GM21529 (cell line): Measurements from ENCODE around the gene SUCLA2.
"Not testable (repeated sequence)": the region's sequence is repeated elsewhere in the genome, so short reads cannot be mapped to it uniquely, and the experiment has no call there.

ENCODE experiments used
- ATAC-seq: cut with Tn5 transposase; IDR thresholded peaks from one replicate; pipeline ENCODE4 v1.9.1; 2021; ENCODE audit not compliant: unreplicated experiment

The SUCLA2 gene

GRCh38 chr13:48001114-48001881 lies at the start of gene SUCLA2:
TSS of gene SUCLA2 (minus strand) at chr13:48001273. CDS start at chr13:48001269, 4 bp downstream.
- ATAC-seq: peak; percentile 99

GRCh38 chr13:48050550-48050949 lies 49.5 kb upstream of the SUCLA2 start:
- no peak for ATAC-seq

GRCh38 chr13:48043789-48044503 lies 42.9 kb upstream of the SUCLA2 start:
- no peak for ATAC-seq

- ATAC-seq: no peak
Observed at GRCh38 chr13:48042894-48043293, 41.8 kb upstream of the SUCLA2 start.

GRCh38 chr13:48040896-48041295 lies 39.8 kb upstream of the SUCLA2 start:
- ATAC-seq: no peak

- ATAC-seq: no peak
Observed at GRCh38 chr13:48040049-48040448, 39.0 kb upstream of the SUCLA2 start.

- ATAC-seq: no peak
Observed at GRCh38 chr13:48038761-48039160, 37.7 kb upstream of the SUCLA2 start.

GRCh38 chr13:48037346-48038173 lies 36.5 kb upstream of the SUCLA2 start, which contains the start of gene NUDT15:
TSS of gene NUDT15 (plus strand) at chr13:48037726. CDS start at chr13:48037747, 21 bp downstream.
- peak; percentile 90 for ATAC-seq

- ATAC-seq: no peak
Observed at GRCh38 chr13:48029859-48030258, 28.8 kb upstream of the SUCLA2 start.

GRCh38 chr13:48028066-48028465 lies 27.0 kb upstream of the SUCLA2 start:
- no peak for ATAC-seq

- ATAC-seq: no peak
Observed at GRCh38 chr13:48019796-48020195, 18.7 kb upstream of the SUCLA2 start.

GRCh38 chr13:48018637-48019036 lies 17.6 kb upstream of the SUCLA2 start:
- no peak for ATAC-seq

GRCh38 chr13:48014359-48014758 lies 13.3 kb upstream of the SUCLA2 start:
- no peak for ATAC-seq

- ATAC-seq: no peak
Observed at GRCh38 chr13:48012668-48013067, 11.6 kb upstream of the SUCLA2 start.

- ATAC-seq: no peak
Observed at GRCh38 chr13:48010698-48011097, 9.6 kb upstream of the SUCLA2 start.

- no peak for ATAC-seq
Observed at GRCh38 chr13:48009284-48009683, 8.2 kb upstream of the SUCLA2 start.

- no peak for ATAC-seq
Observed at GRCh38 chr13:48006396-48006795, 5.3 kb upstream of the SUCLA2 start.

GRCh38 chr13:48004201-48004600 lies 3.1 kb upstream of the SUCLA2 start:
- no peak for ATAC-seq

GRCh38 chr13:48001999-48002398 lies 926 bp upstream of the SUCLA2 start:
- not testable (repeated sequence) for ATAC-seq

GRCh38 chr13:48000559-48001113 lies 437 bp downstream of the SUCLA2 start:
- ATAC-seq: peak; percentile 43

GRCh38 chr13:47999973-48000372 lies 1.1 kb downstream of the SUCLA2 start:
- no peak for ATAC-seq
